IPS-18a (cell line): Measurements from ENCODE around the gene SEMA4G.

Source experiments
- H3K27ac ChIP-seq: one replicate; pipeline ENCODE4 v1.5.1; 2013; ENCODE audit warnings: low read length
- H3K27me3 ChIP-seq: one replicate; pipeline ENCODE4 v1.6.1; 2013; ENCODE audit warnings: mild to moderate bottlenecking, low read length; ENCODE audit not compliant: control insufficient read depth, insufficient read depth
- H3K36me3 ChIP-seq: one replicate; pipeline ENCODE4 v1.6.1; 2013; ENCODE audit warnings: low read depth, low read length; ENCODE audit not compliant: control insufficient read depth
- H3K4me1 ChIP-seq: one replicate; pipeline ENCODE4 v1.6.1; 2013; ENCODE audit warnings: low read depth, low read length; ENCODE audit not compliant: control insufficient read depth
- H3K4me3 ChIP-seq: one replicate; pipeline ENCODE4 v1.5.1; 2013; ENCODE audit warnings: low read length
- H3K9ac ChIP-seq: one replicate; pipeline ENCODE4 v1.6.1; 2013; ENCODE audit warnings: mild to moderate bottlenecking, low read length, moderate library complexity
- H3K9me3 ChIP-seq: one replicate; pipeline ENCODE4 v1.6.1; 2013; ENCODE audit warnings: low read depth, low read length; ENCODE audit not compliant: control insufficient read depth

Gene SEMA4G

DNA sequence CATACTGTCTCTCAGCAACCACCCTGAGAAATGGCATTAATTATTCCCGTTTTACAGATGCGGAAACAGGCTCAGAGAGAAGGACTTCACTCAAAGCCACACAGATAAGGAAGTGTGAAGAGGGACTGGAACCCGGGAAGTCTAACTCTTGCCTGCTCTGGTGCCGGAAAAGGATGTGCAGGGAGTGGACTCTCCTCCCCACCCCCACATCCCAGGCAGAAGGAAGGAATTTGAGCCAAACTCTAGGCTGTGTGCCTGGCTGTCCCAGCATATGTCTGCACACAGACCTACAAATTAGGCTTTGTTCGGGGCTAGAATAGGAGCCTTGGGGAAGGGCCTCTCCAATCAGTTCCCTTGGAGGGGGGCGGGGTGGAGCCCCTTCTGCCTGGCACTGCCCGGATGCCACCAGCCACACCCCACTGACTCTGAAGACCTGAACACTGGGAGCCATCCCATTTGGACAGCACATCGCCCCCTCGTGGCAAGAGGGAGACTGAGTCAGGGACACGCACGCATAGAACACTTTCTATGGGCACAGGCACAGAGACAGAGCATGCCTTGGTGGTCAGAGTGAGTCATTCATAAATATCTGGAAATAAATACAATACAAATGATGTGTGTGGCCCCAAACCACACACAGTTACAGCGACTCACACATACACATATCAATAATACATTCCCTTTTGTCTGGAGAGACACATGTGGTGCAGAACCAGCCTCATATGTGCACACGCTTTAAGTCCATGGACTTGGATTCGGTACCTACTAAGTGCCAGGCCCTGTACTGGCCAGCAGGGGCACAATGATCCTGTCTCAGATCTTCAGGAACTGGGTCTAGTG is 43.4 kb downstream of the SEMA4G start:
- H3K4me3 ChIP-seq = no peak overlapping the region
- no peak overlapping the region for H3K9ac ChIP-seq
- no peaks in the 10 kb centered on the region for H3K9me3 ChIP-seq
- no peaks in the 10 kb centered on the region for H3K4me1 ChIP-seq
- H3K36me3 ChIP-seq = no peaks in the 10 kb centered on the region
- H3K27me3 ChIP-seq = peaks cover 24% of the 10 kb centered on the region
- H3K27ac ChIP-seq = no peak overlapping the region

- no peak overlapping the region for H3K4me3 ChIP-seq
- H3K27ac ChIP-seq = no peak overlapping the region
These were observed 44.1 kb downstream of the SEMA4G start for GRCh38 chr10:101013365-101013825.

GRCh38 chr10:101014230-101014884 is 45.1 kb downstream of the SEMA4G start:
- H3K4me3 ChIP-seq = no peak overlapping the region
- peaks cover 3% of the 10 kb centered on the region for H3K4me1 ChIP-seq
- H3K9ac ChIP-seq = no peak overlapping the region
- H3K27me3 ChIP-seq = peaks cover 40% of the 10 kb centered on the region
- H3K9me3 ChIP-seq = no peaks in the 10 kb centered on the region
- H3K27ac ChIP-seq = no peak overlapping the region
- no peaks in the 10 kb centered on the region for H3K36me3 ChIP-seq

More at GRCh38 chr10:101013365-101013825, 44.1 kb downstream of the SEMA4G start:
- peaks cover 30% of the 10 kb centered on the region for H3K27me3 ChIP-seq
- no peaks in the 10 kb centered on the region for H3K9me3 ChIP-seq
- peaks cover 2% of the 10 kb centered on the region for H3K4me1 ChIP-seq
- no peak overlapping the region for H3K9ac ChIP-seq
- no peaks in the 10 kb centered on the region for H3K36me3 ChIP-seq

DNA sequence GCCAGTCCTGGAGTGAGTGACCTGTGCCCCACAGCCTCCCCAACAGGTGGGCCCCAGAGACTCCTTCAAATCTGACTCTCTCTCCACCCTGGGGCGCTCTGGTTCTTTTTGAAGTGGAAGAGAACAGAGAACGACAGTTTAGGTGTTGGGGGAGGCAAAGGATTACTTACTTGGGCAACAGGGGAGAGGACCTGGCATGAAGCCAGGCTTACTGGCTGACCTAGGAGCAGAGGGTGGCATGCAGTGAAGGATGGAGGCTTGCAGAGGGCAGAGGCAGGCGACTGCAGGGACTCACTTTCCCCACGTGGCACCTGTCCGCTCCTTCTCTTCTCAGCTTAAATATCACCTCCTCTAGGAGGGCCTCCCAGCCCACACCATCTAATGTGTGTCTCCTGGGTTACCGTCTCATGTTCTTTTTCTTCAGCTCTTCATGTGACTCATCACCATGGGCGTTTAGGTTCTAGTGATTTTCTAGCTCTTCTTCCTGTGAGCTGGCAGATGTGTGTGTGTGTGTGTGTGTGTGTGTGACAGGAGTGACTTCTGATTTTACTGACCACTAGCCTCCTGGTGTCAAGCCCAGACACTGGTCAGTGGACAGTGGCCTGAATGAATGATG is 45.8 kb downstream of the SEMA4G start:
- no peak overlapping the region for H3K9ac ChIP-seq

GRCh38 chr10:101015582-101015973 is 46.3 kb downstream of the SEMA4G start:
- Histone ChIP-seq H3K4me1 (peaks cover 3% of the 10 kb centered on the region), H3K27me3 (peaks cover 50% of the 10 kb centered on the region), H3K36me3 (no peaks in the 10 kb centered on the region), H3K9ac (no peak overlapping the region), H3K27ac (no peak overlapping the region), H3K4me3 (no peak overlapping the region), H3K9me3 (no peaks in the 10 kb centered on the region)

More for the DNA sequence above, 45.8 kb downstream of the SEMA4G start:
- Histone ChIP-seq H3K4me3 (no peak overlapping the region), H3K27me3 (peaks cover 45% of the 10 kb centered on the region), H3K36me3 (no peaks in the 10 kb centered on the region), H3K4me1 (peaks cover 3% of the 10 kb centered on the region), H3K9me3 (no peaks in the 10 kb centered on the region), H3K27ac (no peak overlapping the region)

- H3K4me1 ChIP-seq = peaks cover 3% of the 10 kb centered on the region
- H3K9me3 ChIP-seq = no peaks in the 10 kb centered on the region
- peaks cover 55% of the 10 kb centered on the region for H3K27me3 ChIP-seq
- no peaks in the 10 kb centered on the region for H3K36me3 ChIP-seq
- no peak overlapping the region for H3K27ac ChIP-seq
- H3K4me3 ChIP-seq = no peak overlapping the region
- no peak overlapping the region for H3K9ac ChIP-seq
These were observed 47.5 kb downstream of the SEMA4G start for GRCh38 chr10:101016814-101017213.

DNA sequence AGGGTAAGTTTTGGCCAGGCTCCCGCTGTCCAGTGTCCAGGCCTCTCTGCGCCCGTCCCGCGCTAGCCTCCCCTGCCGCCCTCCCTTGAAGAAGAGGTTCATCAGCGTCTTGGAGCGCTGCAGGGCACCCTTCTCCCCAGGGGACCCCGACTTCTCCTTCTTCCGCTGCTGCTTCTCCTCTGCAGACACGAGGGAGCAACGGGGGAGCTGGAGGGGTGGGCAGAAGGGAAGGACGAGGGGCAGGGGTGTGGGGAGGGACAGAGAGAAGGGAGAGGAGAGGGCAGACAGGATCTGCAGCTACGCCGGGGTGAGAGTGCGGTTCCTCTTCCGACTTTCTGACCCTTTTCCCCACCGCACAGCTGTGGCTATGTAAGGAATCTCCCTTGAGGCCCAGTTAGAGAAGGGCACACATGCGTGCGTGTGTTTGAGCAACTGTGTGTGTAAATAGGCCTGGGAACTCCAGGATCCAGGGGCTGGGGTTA is 48.9 kb downstream of the SEMA4G start:
- Histone ChIP-seq H3K9ac (no peak overlapping the region), H3K4me1 (peaks cover 3% of the 10 kb centered on the region), H3K36me3 (no peaks in the 10 kb centered on the region), H3K27me3 (peaks cover 55% of the 10 kb centered on the region), H3K27ac (no peak overlapping the region), H3K4me3 (peak overlapping the region; percentile 37), H3K9me3 (no peaks in the 10 kb centered on the region)

DNA sequence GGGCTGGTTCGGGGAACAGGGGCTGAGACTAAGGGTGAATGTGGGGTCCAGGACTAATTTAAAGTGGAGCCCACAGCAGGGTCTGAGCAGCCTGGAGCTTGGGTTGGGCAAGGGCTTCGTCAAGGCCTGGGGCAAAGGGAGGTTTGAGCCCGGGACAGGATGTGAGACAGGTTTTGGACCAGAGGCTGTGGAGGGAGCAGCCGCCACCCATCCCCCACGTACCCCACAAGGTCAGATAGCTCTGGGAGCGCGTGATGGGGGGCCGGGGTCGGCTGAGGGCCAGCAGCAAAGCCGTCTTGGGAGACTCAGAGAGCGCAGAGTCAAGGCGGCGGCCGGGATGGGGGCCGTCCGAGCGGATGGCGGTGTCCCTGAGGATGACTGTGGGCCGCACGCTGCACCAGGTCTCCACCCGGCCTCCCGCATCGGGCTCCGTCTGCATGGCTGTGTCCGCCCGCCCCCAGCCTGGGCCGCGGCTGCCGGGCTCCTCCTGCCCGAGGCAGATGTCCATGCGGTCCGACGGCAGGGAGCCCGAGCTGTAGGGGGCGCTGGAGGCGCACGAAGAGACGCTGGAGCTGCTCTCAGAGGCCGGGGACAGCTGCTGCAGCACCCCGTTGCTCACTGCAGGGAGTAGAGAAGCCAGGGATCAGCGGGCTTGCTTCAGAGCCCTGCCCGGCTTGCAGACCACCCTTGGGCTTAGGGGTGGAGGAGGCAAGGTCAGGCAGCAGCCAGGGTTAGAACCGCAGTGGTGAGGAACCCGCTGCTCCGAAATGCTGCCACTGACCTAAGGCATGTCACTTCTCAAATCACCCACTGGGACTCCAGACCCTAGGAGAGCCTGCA is 49.5 kb downstream of the SEMA4G start:
- Histone ChIP-seq H3K4me1 (peaks cover 3% of the 10 kb centered on the region), H3K36me3 (no peaks in the 10 kb centered on the region), H3K27ac (no peak overlapping the region), H3K9ac (no peak overlapping the region), H3K4me3 (peak overlapping the region; percentile 37), H3K27me3 (peaks cover 55% of the 10 kb centered on the region), H3K9me3 (no peaks in the 10 kb centered on the region)
